Natural killer cell (primary cell): Measurements from ENCODE around the gene NFAT5. TPM values are rescaled to one million over a fixed set of nuclear protein-coding genes. Genes with fewer than 3 reads are reported as not detected.
"Not testable (repeated sequence)": the region's sequence is repeated elsewhere in the genome, so short reads cannot be mapped to it uniquely, and the experiment has no call there.

Source experiments
- ATAC-seq, 3 donors: fragments of 150-1000 bp in 2 of 3; fragments of 200-7000 bp in 1 of 3; cut with Tn5 transposase; 1 replicate in 1 of 3; 2 replicates in 2 of 3; pipeline ENCODE4 v1.10.0; 2021; ENCODE audit warnings: mild to moderate bottlenecking in 2 of 3, moderate library complexity in 2 of 3
- DNase-seq, 2 donors: peaks; one replicate each; pipeline versions ENCODE4 v3.0.0 to v3.0.0-alpha.2; 2013 to 2021; ENCODE audit warnings: mixed read lengths in 1 of 2
- H3K27ac ChIP-seq: one replicate; pipeline ENCODE4 v1.5.1; 2013; ENCODE audit warnings: mild to moderate bottlenecking, low read length
- H3K27me3 ChIP-seq: one replicate; pipeline ENCODE4 v1.6.1; 2013; ENCODE audit warnings: low read length; ENCODE audit not compliant: control insufficient read depth, insufficient read depth
- H3K36me3 ChIP-seq: one replicate; pipeline ENCODE4 v1.6.1; 2013; ENCODE audit warnings: low read length; ENCODE audit not compliant: control insufficient read depth, insufficient read depth
- H3K4me1 ChIP-seq: one replicate; pipeline ENCODE4 v1.6.1; 2013; ENCODE audit warnings: low read length; ENCODE audit not compliant: control insufficient read depth, insufficient read depth
- H3K4me3 ChIP-seq: one replicate; pipeline ENCODE4 v1.5.1; 2013; ENCODE audit warnings: low read length
- H3K9me3 ChIP-seq: one replicate; pipeline ENCODE4 v1.6.1; 2013; ENCODE audit warnings: low read length; ENCODE audit not compliant: control insufficient read depth, insufficient read depth
- H3K27ac Mint-ChIP-seq, 2 donors: one replicate each; pipeline ENCODE4 v1.8.0; 2022; ENCODE audit warnings: mild to moderate bottlenecking in 2 of 2, mixed read lengths in 2 of 2, moderate library complexity in 1 of 2
- H3K27me3 Mint-ChIP-seq, 2 donors: one replicate each; pipeline ENCODE4 v1.8.0; 2022; ENCODE audit warnings: low read depth in 2 of 2, mixed read lengths in 2 of 2
- H3K36me3 Mint-ChIP-seq: one replicate; pipeline ENCODE4 v1.8.0; 2022; ENCODE audit warnings: mixed read lengths
- H3K4me1 Mint-ChIP-seq, 2 donors: one replicate each; pipeline ENCODE4 v1.8.0; 2022; ENCODE audit warnings: mixed read lengths in 2 of 2
- H3K4me3 Mint-ChIP-seq: one replicate; pipeline ENCODE4 v1.8.0; 2022; ENCODE audit warnings: mild to moderate bottlenecking, moderate library complexity, mixed read lengths
- H3K9me3 Mint-ChIP-seq, 2 donors: one replicate each; pipeline ENCODE4 v1.8.0; 2022; ENCODE audit warnings: mixed read lengths in 2 of 2
- CTCF ChIP-seq: fragments of 200-600 bp; IDR thresholded peaks from one replicate; pipeline ENCODE4 v1.8.0; 2022; ENCODE audit warnings: antibody characterized with exemption
- WGBS: methylation state at CpG from one replicate; pipeline ENCODE4 v1.1.7; 2013; ENCODE audit warnings: missing lambda C conversion rate; ENCODE audit not compliant: insufficient coverage; 5-methylcytosine and 5-hydroxymethylcytosine counted together
- intact Hi-C: fragments of 100-400 bp; cut with micrococcal nuclease; formaldehyde crosslinking; loops from one replicate; pipeline ENCODE4 v1.14.2; 2022
- total RNA-seq, 4 donors: library from RNA; stranded (reverse); fragments of 120-200 nt in 1 of 4; gene quantifications; one replicate each; pipeline versions ENCODE4 v1.2.3 to v1.2.4, GENCODE V29; 2013 to 2022

The NFAT5 gene
- total RNA-seq, 3 donors from 2014 or later (not counting 1 experiment from before 2014, with no cell fraction given) = 70.0 to 73.6 (median 70.6) TPM

- not testable (repeated sequence) for H3K27me3 Mint-ChIP-seq
Observed at GRCh38 chr16:69637206-69637865, 71.6 kb downstream of the NFAT5 start.

GRCh38 chr16:69643997-69644396 lies 78.2 kb downstream of the NFAT5 start:
- H3K4me3 ChIP-seq, intact Hi-C loops, H3K9me3 ChIP-seq, H3K27me3 ChIP-seq, H3K27me3 Mint-ChIP-seq, H3K36me3 Mint-ChIP-seq, H3K4me3 Mint-ChIP-seq, H3K4me1 ChIP-seq, ATAC-seq, DNase-seq, H3K27ac Mint-ChIP-seq, H3K9me3 Mint-ChIP-seq, H3K27ac ChIP-seq: not testable (repeated sequence)
- peaks cover 10 to 13% of the 10 kb centered on the region in 2 donors for H3K4me1 Mint-ChIP-seq
- peaks cover 17% of the 10 kb centered on the region for H3K36me3 ChIP-seq
- 97% methylated on average over 3 of the region's 3 CpGs for WGBS

More at GRCh38 chr16:69637206-69637865, 71.6 kb downstream of the NFAT5 start:
- H3K9me3 Mint-ChIP-seq, H3K36me3 ChIP-seq, H3K4me1 Mint-ChIP-seq, H3K4me3 ChIP-seq, H3K9me3 ChIP-seq, DNase-seq, H3K27ac ChIP-seq, H3K27me3 ChIP-seq, H3K27ac Mint-ChIP-seq, H3K4me3 Mint-ChIP-seq, H3K4me1 ChIP-seq, ATAC-seq, intact Hi-C loops: not testable (repeated sequence)
- WGBS = 97% methylated on average over 2 of the region's 3 CpGs
- H3K36me3 Mint-ChIP-seq = peaks cover 17% of the 10 kb centered on the region

- no peaks in the 10 kb centered on the region for H3K27me3 Mint-ChIP-seq
- H3K9me3 Mint-ChIP-seq = no peaks in the 10 kb centered on the region
- Histone ChIP-seq H3K4me1 (no peaks in the 10 kb centered on the region), H3K36me3 (peaks cover 21% of the 10 kb centered on the region), H3K4me3 (no peak overlapping the region), H3K27ac (no peak overlapping the region), H3K27me3 (no peaks in the 10 kb centered on the region), H3K9me3 (no peaks in the 10 kb centered on the region)
- H3K4me1 Mint-ChIP-seq = peaks cover 10 to 13% of the 10 kb centered on the region in 2 donors
- peak overlapping the region in 1 of 2 donors; percentile 41 for H3K27ac Mint-ChIP-seq
- H3K4me3 Mint-ChIP-seq = no peak overlapping the region
- ATAC-seq (no peak), DNase-seq (no peak)
- no peaks in the 10 kb centered on the region for H3K36me3 Mint-ChIP-seq
- WGBS = no CpG with 5 or more reads among the region's 1 CpG
- TF ChIP-seq CTCF = no peak
- intact Hi-C loops = no loop called here
Observed at GRCh38 chr16:69644790-69645189, 79.0 kb downstream of the NFAT5 start.

- H3K9me3 Mint-ChIP-seq = no peaks in the 10 kb centered on the region
- no peak for DNase-seq
- H3K27me3 ChIP-seq = no peaks in the 10 kb centered on the region
- no peaks in the 10 kb centered on the region for H3K27me3 Mint-ChIP-seq
- H3K4me1 ChIP-seq = no peaks in the 10 kb centered on the region
- no peak overlapping the region for H3K27ac Mint-ChIP-seq
- intact Hi-C loops = no loop called here
- WGBS = 100% methylated on average over 2 of the region's 5 CpGs
- ATAC-seq = no peak
- H3K9me3 ChIP-seq = no peaks in the 10 kb centered on the region
- H3K4me3 Mint-ChIP-seq = no peak overlapping the region
- no peak overlapping the region for H3K4me3 ChIP-seq
- H3K4me1 Mint-ChIP-seq = peaks cover 10 to 13% of the 10 kb centered on the region in 2 donors
- H3K27ac ChIP-seq = no peak overlapping the region
- no peaks in the 10 kb centered on the region for H3K36me3 Mint-ChIP-seq
- H3K36me3 ChIP-seq = peaks cover 31% of the 10 kb centered on the region
- TF ChIP-seq CTCF = no peak
Observed at GRCh38 chr16:69647020-69647419, 81.3 kb downstream of the NFAT5 start.
